T-cell (primary cell): Measurements from ENCODE around the gene C2orf76. TPM values are rescaled to one million over a fixed set of nuclear protein-coding genes. Genes with fewer than 3 reads are reported as not detected.

Source experiments
- ATAC-seq, 4 experiments: fragments of 200-7000 bp in 3 of 4; fragments of 150-1000 bp in 1 of 4; cut with Tn5 transposase; replicated peaks in 1 of 4; 1 replicate in 3 of 4; 2 replicates in 1 of 4; pipeline ENCODE4 v1.10.0; 2021; ENCODE audit warnings: moderate library complexity in 3 of 4, mild to moderate bottlenecking in 2 of 4, moderate number of reproducible peaks in 1 of 4
- CTCF ChIA-PET, 2 donors: fragments of 300-600 bp; sonication (Branson Sonifier 250); formaldehyde crosslinking; loops; one replicate each; lab custom pipeline; 2022; ENCODE audit warnings: antibody characterized with exemption in 2 of 2; lab: Charles Lee
- POLR2A ChIA-PET, 2 donors: fragments of 300-600 bp; sonication (Branson Sonifier 250); formaldehyde crosslinking; loops; one replicate each; lab custom pipeline; 2022; ENCODE audit warnings: antibody characterized with exemption in 2 of 2; lab: Charles Lee
- DNase-seq, 35 experiments: peaks; one replicate each; pipeline versions ENCODE4 v3.0.0 to v3.0.0-alpha.2; 2013 to 2023
- H3K27ac ChIP-seq: one replicate; pipeline ENCODE4 v1.5.1; 2013; ENCODE audit warnings: low read length
- H3K27me3 ChIP-seq, 2 experiments: replicated peaks in 1 of 2; 1 replicate in 1 of 2; 2 replicates in 1 of 2; pipeline versions ENCODE4 v1.6.1 to v1.7.0; 2013; ENCODE audit warnings: low read length in 1 of 2, mixed read lengths in 1 of 2; ENCODE audit not compliant: control insufficient read depth in 2 of 2, insufficient read depth in 2 of 2; ENCODE audit errors: extremely low read depth in 1 of 2
- H3K36me3 ChIP-seq, 2 donors: 1 replicate in 1 of 2; 2 replicates in 1 of 2; pipeline versions ENCODE4 v1.6.1 to v1.7.0; 2013; ENCODE audit warnings: low read length in 1 of 2; ENCODE audit not compliant: control insufficient read depth in 2 of 2, insufficient read depth in 1 of 2; ENCODE audit errors: extremely low read depth in 1 of 2
- H3K4me1 ChIP-seq, 2 experiments: 1 replicate in 1 of 2; 2 replicates in 1 of 2; pipeline versions ENCODE4 v1.6.1 to v1.7.0; 2013; ENCODE audit warnings: low read length in 2 of 2, mixed read lengths in 1 of 2; ENCODE audit not compliant: insufficient read depth in 2 of 2, control insufficient read depth in 1 of 2; ENCODE audit errors: extremely low read depth in 1 of 2
- H3K4me3 ChIP-seq, 2 donors: 1 replicate in 1 of 2; 2 replicates in 1 of 2; pipeline versions ENCODE4 v1.5.1 to v1.7.0; 2013; ENCODE audit warnings: mild to moderate bottlenecking in 2 of 2, low read length in 1 of 2, moderate library complexity in 1 of 2; ENCODE audit not compliant: control insufficient read depth in 1 of 2; ENCODE audit errors: extremely low read depth in 1 of 2
- H3K9me3 ChIP-seq: 2 replicates; pipeline ENCODE4 v1.7.0; 2013
- H3K27ac Mint-ChIP-seq, 2 donors: one replicate each; pipeline ENCODE4 v1.8.0; 2020 to 2021; ENCODE audit warnings: mild to moderate bottlenecking in 2 of 2, mixed read lengths in 2 of 2
- H3K27me3 Mint-ChIP-seq, 2 donors: one replicate each; pipeline ENCODE4 v1.8.0; 2021 to 2022; ENCODE audit warnings: mixed read lengths in 2 of 2
- H3K36me3 Mint-ChIP-seq: one replicate; pipeline ENCODE4 v1.8.0; 2021; ENCODE audit warnings: mixed read lengths
- H3K4me1 Mint-ChIP-seq, 3 donors: one replicate each; pipeline ENCODE4 v1.8.0; 2020 to 2022; ENCODE audit warnings: mixed read lengths in 3 of 3, mild to moderate bottlenecking in 1 of 3
- H3K4me3 Mint-ChIP-seq, 3 donors: one replicate each; pipeline ENCODE4 v1.8.0; 2020 to 2022; ENCODE audit warnings: mild to moderate bottlenecking in 3 of 3, mixed read lengths in 3 of 3, moderate library complexity in 3 of 3
- H3K9me3 Mint-ChIP-seq, 3 donors: one replicate each; pipeline ENCODE4 v1.8.0; 2020 to 2022; ENCODE audit warnings: mixed read lengths in 3 of 3
- WGBS: methylation state at CpG from one replicate; pipeline ENCODE4 v1.1.5; 2013; ENCODE audit warnings: missing lambda C conversion rate; ENCODE audit not compliant: insufficient coverage; 5-methylcytosine and 5-hydroxymethylcytosine counted together
- total RNA-seq, 35 experiments: library from RNA in 6 of 35; stranded (reverse) in 6 of 35; fragments of 120-200 nt in 1 of 35; gene quantifications; one replicate each; pipeline versions ENCODE4 v1.2.1 to v1.2.4 and lab custom pipeline; 2013 to 2026

The C2orf76 gene
- total RNA-seq, 5 donors from 2014 or later (not counting 1 experiment from before 2014, with no cell fraction given) = 5.2 to 9.0 (median 7.4) TPM

- ATAC-seq (no peak), DNase-seq (no peak)
- Histone ChIP-seq H3K27me3 (peaks cover 0 to 6% of the 10 kb centered on the region in 2 experiments), H3K27ac (no peak overlapping the region), H3K4me3 (no peak overlapping the region), H3K9me3 (no peaks in the 10 kb centered on the region), H3K4me1 (no peaks in the 10 kb centered on the region), H3K36me3 (no peaks in the 10 kb centered on the region)
- no CpG with 5 or more reads among the region's 5 CpGs for WGBS
- CTCF ChIA-PET = no interaction called here
- Mint-ChIP-seq H3K27me3 (peaks cover 5 to 9% of the 10 kb centered on the region in 2 donors), H3K4me3 (no peak overlapping the region), H3K9me3 (no peaks in the 10 kb centered on the region), H3K36me3 (no peaks in the 10 kb centered on the region), H3K27ac (no peak overlapping the region), H3K4me1 (peaks cover 0 to 5% (median 0%) of the 10 kb centered on the region in 3 donors)
- POLR2A ChIA-PET = no interaction called here
These were observed 23.1 kb upstream of the C2orf76 start for GRCh38 chr2:119389615-119390306.

DNA sequence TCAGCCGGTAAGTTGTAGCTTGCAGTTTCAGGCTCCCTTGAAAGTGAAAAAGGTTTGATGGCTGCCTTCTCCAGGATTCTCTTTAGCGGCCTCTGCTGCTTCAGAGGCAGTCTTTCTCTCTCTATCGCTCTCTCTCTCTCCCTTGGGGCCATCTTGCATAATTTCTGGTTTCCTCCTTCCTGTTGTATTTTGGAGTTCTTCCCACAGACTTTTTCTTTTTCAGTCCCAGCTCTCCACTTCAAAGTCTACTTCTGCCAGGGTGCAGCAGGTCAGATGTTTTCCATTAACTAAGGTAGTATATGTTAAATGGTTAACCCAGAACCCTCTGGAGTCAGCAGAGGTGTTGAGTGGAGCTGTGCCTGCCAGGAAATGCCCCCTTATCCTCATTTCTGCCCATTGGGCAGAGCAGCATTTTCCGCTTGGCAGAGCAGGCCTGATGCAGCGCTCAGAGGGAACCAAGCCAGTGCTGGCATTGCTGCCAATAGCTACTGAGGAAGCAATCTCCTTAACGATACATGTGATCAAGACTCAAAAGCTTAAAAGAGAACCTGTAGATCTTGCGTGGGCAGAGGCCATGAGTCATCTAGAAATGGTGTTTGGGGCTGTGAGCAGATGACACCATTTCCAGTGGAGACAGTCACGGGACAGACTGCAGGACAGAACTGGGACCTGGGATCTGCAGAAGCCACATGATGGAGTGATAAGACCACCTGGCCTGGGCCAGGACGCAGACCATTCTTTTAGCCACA is 20.9 kb upstream of the C2orf76 start:
- H3K9me3 ChIP-seq = no peaks in the 10 kb centered on the region
- no peaks in the 10 kb centered on the region for H3K4me1 ChIP-seq
- Mint-ChIP-seq H3K27ac (no peak overlapping the region), H3K4me3 (no peak overlapping the region), H3K4me1 (peaks cover 0 to 5% (median 0%) of the 10 kb centered on the region in 3 donors), H3K36me3 (no peaks in the 10 kb centered on the region), H3K9me3 (no peaks in the 10 kb centered on the region), H3K27me3 (peaks cover 10 to 12% of the 10 kb centered on the region in 2 donors)
- no peak for DNase-seq
- no peak overlapping the region for H3K27ac ChIP-seq
- no peak overlapping the region for H3K4me3 ChIP-seq
- ATAC-seq = no peak
- ChIA-PET POLR2A (no interaction called here), CTCF (no interaction called here)
- 43% methylated on average over 5 of the region's 9 CpGs for WGBS
- H3K36me3 ChIP-seq = no peaks in the 10 kb centered on the region
- H3K27me3 ChIP-seq = peaks cover 0 to 6% of the 10 kb centered on the region in 2 experiments

- Mint-ChIP-seq H3K4me3 (no peak overlapping the region), H3K27me3 (peaks cover 10 to 12% of the 10 kb centered on the region in 2 donors), H3K36me3 (no peaks in the 10 kb centered on the region), H3K4me1 (peaks cover 0 to 5% (median 0%) of the 10 kb centered on the region in 3 donors), H3K9me3 (no peaks in the 10 kb centered on the region), H3K27ac (no peak overlapping the region)
- CTCF ChIA-PET = no interaction called here
- Histone ChIP-seq H3K4me3 (no peak overlapping the region), H3K27me3 (peaks cover 0 to 6% of the 10 kb centered on the region in 2 experiments), H3K27ac (no peak overlapping the region), H3K4me1 (no peaks in the 10 kb centered on the region), H3K36me3 (no peaks in the 10 kb centered on the region), H3K9me3 (no peaks in the 10 kb centered on the region)
- no CpG with 5 or more reads among the region's 3 CpGs for WGBS
- ATAC-seq = no peak
- POLR2A ChIA-PET = no interaction called here
- DNase-seq = no peak
These were observed 18.8 kb upstream of the C2orf76 start for GRCh38 chr2:119385466-119385865.

GRCh38 chr2:119384971-119385370 is 18.3 kb upstream of the C2orf76 start:
- no peak for DNase-seq
- POLR2A ChIA-PET = no interaction called here
- WGBS = 100% methylated on average over 2 of the region's 4 CpGs

DNA sequence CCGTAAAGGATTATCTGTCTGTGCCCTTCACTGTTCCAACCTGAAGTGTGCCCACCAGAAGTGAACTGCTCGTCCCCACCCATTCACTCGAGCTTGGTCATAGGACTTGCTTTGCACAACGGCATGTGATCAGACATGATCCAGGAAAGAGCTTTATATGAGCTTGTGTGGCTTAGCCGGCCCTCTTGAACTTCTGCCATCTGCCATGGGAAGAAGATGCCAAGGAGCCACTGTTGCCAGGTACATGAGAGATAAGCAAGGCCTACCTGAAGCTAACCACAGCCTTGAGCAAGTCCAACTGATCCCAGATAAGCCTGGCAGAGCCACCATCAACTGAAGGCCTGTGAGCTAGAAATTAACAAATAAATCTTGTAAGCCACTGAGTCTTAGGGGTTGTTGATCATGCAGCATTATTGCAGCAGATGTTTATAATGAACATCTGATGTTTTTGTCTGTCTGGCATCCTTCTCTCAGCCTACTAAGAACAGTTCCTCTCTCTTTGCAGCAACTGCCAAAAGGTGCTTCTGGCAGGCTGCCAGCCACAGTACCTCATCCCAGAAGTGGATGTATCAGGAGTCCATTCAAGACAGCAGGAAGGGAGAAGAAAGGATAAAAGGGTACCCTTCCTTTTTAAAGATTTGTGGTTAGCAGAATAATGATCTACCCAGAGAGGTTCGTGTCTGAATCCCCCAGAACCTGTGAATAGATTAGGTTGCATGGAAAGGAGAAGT is 16.9 kb upstream of the C2orf76 start:
- Histone ChIP-seq H3K27ac (no peak overlapping the region), H3K27me3 (peaks cover 0 to 6% of the 10 kb centered on the region in 2 experiments), H3K36me3 (no peaks in the 10 kb centered on the region), H3K4me1 (no peaks in the 10 kb centered on the region), H3K4me3 (no peak overlapping the region), H3K9me3 (no peaks in the 10 kb centered on the region)
- Mint-ChIP-seq H3K27me3 (peaks cover 10 to 12% of the 10 kb centered on the region in 2 donors), H3K4me3 (no peak overlapping the region), H3K4me1 (peaks cover 0 to 5% (median 0%) of the 10 kb centered on the region in 3 donors), H3K36me3 (no peaks in the 10 kb centered on the region), H3K27ac (no peak overlapping the region), H3K9me3 (no peaks in the 10 kb centered on the region)
- no peak for DNase-seq
- ChIA-PET POLR2A (no interaction called here), CTCF (no interaction called here)
- no peak for ATAC-seq
- 78% methylated on average over 5 of the region's 6 CpGs for WGBS

More at GRCh38 chr2:119384971-119385370, 18.3 kb upstream of the C2orf76 start:
- no peak overlapping the region for H3K27ac Mint-ChIP-seq
- Histone ChIP-seq H3K27ac (no peak overlapping the region), H3K36me3 (no peaks in the 10 kb centered on the region), H3K4me1 (no peaks in the 10 kb centered on the region), H3K27me3 (peaks cover 0 to 6% of the 10 kb centered on the region in 2 experiments), H3K4me3 (no peak overlapping the region), H3K9me3 (no peaks in the 10 kb centered on the region)
- no peaks in the 10 kb centered on the region for H3K9me3 Mint-ChIP-seq
- H3K27me3 Mint-ChIP-seq = peaks cover 10 to 12% of the 10 kb centered on the region in 2 donors
- peaks cover 0 to 5% (median 0%) of the 10 kb centered on the region in 3 donors for H3K4me1 Mint-ChIP-seq
- CTCF ChIA-PET = no interaction called here
- no peaks in the 10 kb centered on the region for H3K36me3 Mint-ChIP-seq
- ATAC-seq = no peak
- no peak overlapping the region for H3K4me3 Mint-ChIP-seq

- Histone ChIP-seq H3K27me3 (no peaks in the 10 kb centered on the region), H3K36me3 (peaks cover 1 to 3% of the 10 kb centered on the region in 2 donors), H3K9me3 (no peaks in the 10 kb centered on the region), H3K27ac (no peak overlapping the region), H3K4me1 (no peaks in the 10 kb centered on the region), H3K4me3 (no peak overlapping the region)
- Mint-ChIP-seq H3K4me1 (no peaks in the 10 kb centered on the region), H3K36me3 (peaks cover 17% of the 10 kb centered on the region), H3K27me3 (no peaks in the 10 kb centered on the region), H3K27ac (no peak overlapping the region), H3K9me3 (peaks cover 4 to 8% (median 4%) of the 10 kb centered on the region in 3 donors), H3K4me3 (no peak overlapping the region)
- ChIA-PET CTCF (no interaction called here), POLR2A (no interaction called here)
- 88% methylated on average over 2 of the region's 6 CpGs for WGBS
- DNase-seq (no peak), ATAC-seq (no peak)
These were observed 11.9 kb upstream of the C2orf76 start for GRCh38 chr2:119378566-119378965.
